NB4 (cell line): Measurements from ENCODE around the gene GPX4.

ENCODE experiments used
- MYC ChIP-seq: IDR thresholded peaks from 2 replicates; pipeline ENCODE4 v1.6.1; 2011; ENCODE audit warnings: low read depth, low read length
- POLR2A ChIP-seq: IDR thresholded peaks from 2 replicates; pipeline ENCODE4 v1.6.1; 2011; ENCODE audit warnings: mild to moderate bottlenecking; ENCODE audit not compliant: insufficient read length; ENCODE audit errors: extremely low read depth

- TF ChIP-seq MYC, result no peak
- no peak for TF ChIP-seq POLR2A
Observed at GRCh38 chr19:1130771-1131717, 27.2 kb downstream of the GPX4 start.
